ENCODE measurements around the gene MPHOSPH6. TPM values are rescaled to one million over a fixed set of nuclear protein-coding genes. Genes with fewer than 3 reads are reported as not detected.

Gene MPHOSPH6
- total and polyA plus RNA-seq, 2 of the 4 experiments (the other 2 are of a cell fraction) = 5.4 to 15.5 TPM

DNA sequence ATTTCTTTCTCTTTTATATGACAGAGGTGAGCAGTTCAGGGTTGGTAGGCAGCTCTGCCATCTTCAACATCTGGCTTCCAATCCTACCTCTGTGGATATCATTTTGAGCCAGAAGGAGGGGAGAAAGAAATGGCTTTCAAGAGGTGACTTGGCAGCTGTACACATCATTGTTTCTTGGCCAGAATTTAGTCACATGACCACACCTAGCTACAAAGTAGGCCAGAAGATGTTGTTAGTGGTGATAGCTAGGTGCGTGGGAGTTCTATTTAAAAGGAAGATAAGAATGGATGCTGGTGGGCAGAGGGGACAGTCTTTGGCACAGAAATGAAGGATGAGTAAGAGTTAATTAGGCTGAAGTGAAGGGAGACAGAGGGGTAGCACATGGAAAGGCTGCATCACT, 29.2 kb upstream of the MPHOSPH6 start:
- no TSS peak for BruUV-seq (replicated peaks)
- in situ Hi-C loops (cut with MboI; ENCODE audit: low sequenced_read_pairs) = no loop called here
- Histone ChIP-seq H3K4me3 (ENCODE audit: insufficient read depth, low read depth, low read length) (no peak overlapping the region), H4K91ac (ENCODE audit: insufficient read depth, low read depth, low read length) (no peak overlapping the region), H4K20me1 (ENCODE audit: insufficient read depth, low read length) (no peaks in the 10 kb centered on the region), H3K9me3 (ENCODE audit: control insufficient read depth, insufficient read depth, low read length) (no peaks in the 10 kb centered on the region), H2AK5ac (ENCODE audit: low read depth, low read length) (no peak overlapping the region), H2BK120ac (ENCODE audit: low read depth, low read length) (no peak overlapping the region), H4K8ac (ENCODE audit: low read depth in 2 of 2, low read length in 2 of 2) (no peak overlapping the region), H2BK15ac (ENCODE audit: low read depth, low read length) (no peak overlapping the region), H3K56ac (ENCODE audit: extremely low read depth, insufficient read depth, low read length) (no peak overlapping the region), H3K9ac (ENCODE audit: low read depth, low read length) (no peak overlapping the region), H3K4ac (ENCODE audit: low read depth, low read length) (no peak overlapping the region), H3K27ac (ENCODE audit: insufficient read depth, low read length) (no peak overlapping the region), H3K4me2 (ENCODE audit: low read depth, low read length) (no peak overlapping the region), H3K18ac (ENCODE audit: low read depth, low read length) (no peak overlapping the region), H3K79me1 (ENCODE audit: low read depth in 1 of 2, low read length in 2 of 2) (no peaks in the 10 kb centered on the region), H3K14ac (replicated peaks; ENCODE audit: low read depth, low read length) (no peak overlapping the region), H3K23ac (ENCODE audit: low read depth, low read length) (no peak overlapping the region), H4K5ac (ENCODE audit: low read depth, low read length) (no peak overlapping the region), H3K36me3 (ENCODE audit: control insufficient read depth, insufficient read depth, low read length) (no peaks in the 10 kb centered on the region), H3K4me1 (ENCODE audit: control insufficient read depth, insufficient read depth, low read length) (0 out of 2 replicates have a peak, but pooled peaks cover 2% of the 10 kb centered on the region), H3K9me1 (ENCODE audit: insufficient read depth, low read length) (no peaks in the 10 kb centered on the region), H2BK20ac (ENCODE audit: low read depth, low read length) (no peak overlapping the region), H2BK5ac (ENCODE audit: low read depth, low read length, poor library complexity, severe bottlenecking) (no peak overlapping the region), H2AK9ac (replicated peaks; ENCODE audit: low read depth, low read length, poor library complexity) (no peak overlapping the region), H3K27me3 (ENCODE audit: control insufficient read depth, insufficient read depth, low read length) (peaks cover 3% of the 10 kb centered on the region; the same call in 1 of the 2 replicates), H2AFZ (replicated peaks; ENCODE audit: low read length, poor library complexity) (peak overlapping the region; percentile 2)
- CTCF ChIA-PET = interaction anchor here (0.8 to 1.3 kb wide), 2 partner anchors 167 to 296 kb away, joined by 3 to 5 read pairs; no protein-coding TSS in a partner anchor
- TF ChIP-seq, protein P1, sequence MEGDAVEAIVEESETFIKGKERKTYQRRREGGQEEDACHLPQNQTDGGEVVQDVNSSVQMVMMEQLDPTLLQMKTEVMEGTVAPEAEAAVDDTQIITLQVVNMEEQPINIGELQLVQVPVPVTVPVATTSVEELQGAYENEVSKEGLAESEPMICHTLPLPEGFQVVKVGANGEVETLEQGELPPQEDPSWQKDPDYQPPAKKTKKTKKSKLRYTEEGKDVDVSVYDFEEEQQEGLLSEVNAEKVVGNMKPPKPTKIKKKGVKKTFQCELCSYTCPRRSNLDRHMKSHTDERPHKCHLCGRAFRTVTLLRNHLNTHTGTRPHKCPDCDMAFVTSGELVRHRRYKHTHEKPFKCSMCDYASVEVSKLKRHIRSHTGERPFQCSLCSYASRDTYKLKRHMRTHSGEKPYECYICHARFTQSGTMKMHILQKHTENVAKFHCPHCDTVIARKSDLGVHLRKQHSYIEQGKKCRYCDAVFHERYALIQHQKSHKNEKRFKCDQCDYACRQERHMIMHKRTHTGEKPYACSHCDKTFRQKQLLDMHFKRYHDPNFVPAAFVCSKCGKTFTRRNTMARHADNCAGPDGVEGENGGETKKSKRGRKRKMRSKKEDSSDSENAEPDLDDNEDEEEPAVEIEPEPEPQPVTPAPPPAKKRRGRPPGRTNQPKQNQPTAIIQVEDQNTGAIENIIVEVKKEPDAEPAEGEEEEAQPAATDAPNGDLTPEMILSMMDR (conservative IDR thresholded peaks at IDR 0.05; ENCODE audit: low read depth, low read length) = no peak
- TF ChIP-seq BHLHE40 (IDR thresholded peaks at IDR 0.05; ENCODE audit: low read depth, low read length) = no peak
- no peak for TF ChIP-seq CEBPB (IDR thresholded peaks at IDR 0.05; ENCODE audit: low read depth, low read length)
- no peak for TF ChIP-seq MXI1 (IDR thresholded peaks at IDR 0.05; ENCODE audit: borderline replicate concordance, low read depth, low read length)
- no peak for TF ChIP-seq MAZ (IDR thresholded peaks at IDR 0.05; ENCODE audit: borderline replicate concordance, low read depth, low read length)
- TF ChIP-seq RFX5 (IDR thresholded peaks at IDR 0.05; ENCODE audit: low read depth, low read length) = no peak
- no peak for TF ChIP-seq RCOR1 (IDR thresholded peaks at IDR 0.05; ENCODE audit: insufficient replicate concordance, low read length)
- POLR2A ChIA-PET (ENCODE audit: unreplicated experiment) = no interaction called here
- no CpG with 5 or more reads among the region's 1 CpG for WGBS, 2 experiments (ENCODE audit: extremely low coverage in 2 of 2, insufficient read length in 1 of 2)
- intact Hi-C loops (cut with micrococcal nuclease) = no loop called here
- dilution Hi-C loops (cut with HindIII; ENCODE audit: low sequenced_read_pairs, unreplicated experiment) = no loop called here
- DNase-seq (no peak), ATAC-seq (ENCODE audit: low read depth) (no peak)

All from IMR-90 (cell line).